GM18858 (cell line): ENCODE data around the gene FXYD3.
"Not testable (repeated sequence)": the region's sequence is repeated elsewhere in the genome, so short reads cannot be mapped to it uniquely, and the experiment has no call there.

Experiments
- ATAC-seq: cut with Tn5 transposase; IDR thresholded peaks from one replicate; pipeline ENCODE4 v1.9.1; 2021; ENCODE audit not compliant: unreplicated experiment

Gene FXYD3

GRCh38 chr19:35085947-35086346 is 29.7 kb upstream of the FXYD3 start:
- ATAC-seq: no peak

GRCh38 chr19:35086455-35086854 is 29.2 kb upstream of the FXYD3 start:
- ATAC-seq: no peak

- no peak for ATAC-seq
Measured at GRCh38 chr19:35087393-35087792, 28.2 kb upstream of the FXYD3 start.

GRCh38 chr19:35088131-35088913 is 27.3 kb upstream of the FXYD3 start:
- no peak for ATAC-seq

- no peak for ATAC-seq
Measured at GRCh38 chr19:35089554-35089953, 26.1 kb upstream of the FXYD3 start.

GRCh38 chr19:35090160-35090505 is 25.5 kb upstream of the FXYD3 start:
- no peak for ATAC-seq

- ATAC-seq: no peak
Measured at GRCh38 chr19:35090506-35091214, 25.0 kb upstream of the FXYD3 start.

GRCh38 chr19:35093430-35093829 is 22.2 kb upstream of the FXYD3 start:
- ATAC-seq: no peak

- ATAC-seq: no peak
Measured at GRCh38 chr19:35093941-35094647, 21.5 kb upstream of the FXYD3 start.

- ATAC-seq: no peak
Measured at GRCh38 chr19:35094656-35095055, 21.0 kb upstream of the FXYD3 start.

- no peak for ATAC-seq
Measured at GRCh38 chr19:35095667-35096368, 19.8 kb upstream of the FXYD3 start.

GRCh38 chr19:35098413-35099049 is 17.1 kb upstream of the FXYD3 start:
- no peak for ATAC-seq

- ATAC-seq: no peak
Measured at GRCh38 chr19:35099155-35099896, 16.3 kb upstream of the FXYD3 start.

GRCh38 chr19:35099897-35100275 is 15.7 kb upstream of the FXYD3 start:
- ATAC-seq: no peak

- ATAC-seq: no peak
Measured at GRCh38 chr19:35100588-35101533, 14.8 kb upstream of the FXYD3 start.

GRCh38 chr19:35101949-35102348 is 13.7 kb upstream of the FXYD3 start:
- not testable (repeated sequence) for ATAC-seq

- ATAC-seq: not testable (repeated sequence)
Measured at GRCh38 chr19:35103614-35104013, 12.0 kb upstream of the FXYD3 start.

GRCh38 chr19:35104361-35104760 is 11.3 kb upstream of the FXYD3 start:
- no peak for ATAC-seq

GRCh38 chr19:35105047-35105410 is 10.6 kb upstream of the FXYD3 start:
- ATAC-seq: no peak
